Measurements from ENCODE around the gene EEF1E1. TPM values are rescaled to one million over a fixed set of nuclear protein-coding genes. Genes with fewer than 3 reads are reported as not detected.

The EEF1E1 gene
- total and polyA plus RNA-seq, 2 experiments from 2014 or later: 11.5 to 87.8 TPM

DNA sequence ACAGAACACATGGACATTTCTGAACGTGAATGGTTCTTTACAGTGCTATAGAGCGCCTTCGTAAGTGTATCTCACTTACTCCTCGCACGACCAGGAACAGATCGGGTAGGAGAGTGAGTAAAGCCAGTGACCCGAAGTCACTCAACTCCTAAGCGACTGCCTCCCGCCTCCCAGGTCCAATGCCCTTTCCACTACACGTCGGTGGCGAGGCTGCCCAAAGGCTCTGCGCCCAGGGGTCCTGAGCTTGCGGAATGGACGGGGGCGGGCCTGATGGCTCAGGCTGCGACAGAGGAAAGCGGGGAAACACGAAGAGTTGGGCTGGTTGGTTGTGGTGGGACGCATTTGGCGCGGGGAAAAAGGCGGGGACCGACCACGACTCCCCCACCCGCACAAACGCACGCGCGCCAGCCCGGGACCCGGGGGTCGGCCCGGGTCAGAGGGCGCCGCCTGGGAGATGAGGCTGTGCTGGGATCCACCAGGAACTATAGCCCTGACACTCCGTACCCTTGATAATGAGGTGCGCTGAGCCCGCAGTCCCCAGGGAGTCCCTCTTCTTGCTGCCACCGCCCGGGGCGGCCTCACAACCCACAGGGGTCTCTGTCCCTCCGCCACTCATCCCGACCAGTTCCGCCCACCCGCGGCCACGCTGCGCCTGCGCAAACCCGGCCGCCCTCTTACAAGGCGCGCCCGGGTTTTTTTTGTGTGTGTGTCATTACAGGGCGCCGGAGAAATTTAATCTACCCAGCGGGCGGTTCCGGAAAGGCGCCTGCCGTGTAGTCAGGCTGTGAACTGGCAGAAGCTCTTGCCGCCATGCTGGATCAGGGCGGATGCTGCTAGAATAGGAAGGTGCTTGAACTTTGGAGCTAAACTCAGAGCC, 38.3 kb downstream of the EEF1E1 start, which contains the start of gene BLOC1S5:
Gene BLOC1S5, minus strand, starts transcription at position 629 of the 877 bp plus-strand sequence. Its CDS starts 13 bp downstream, at position 616.
- Histone ChIP-seq H3K9me3 (ENCODE audit: low read depth) (no peaks in the 10 kb centered on the region), H3K36me3 (peaks cover 6% of the 10 kb centered on the region), H3K27me3 (no peaks in the 10 kb centered on the region), H3K27ac (peak within 1 kb of the TSS; percentile 76), H3K4me3 (peak within 1 kb of the TSS; percentile 60), H3K4me1 (ENCODE audit: low read depth) (no peaks in the 10 kb centered on the region)
- TF ChIP-seq, protein P1, sequence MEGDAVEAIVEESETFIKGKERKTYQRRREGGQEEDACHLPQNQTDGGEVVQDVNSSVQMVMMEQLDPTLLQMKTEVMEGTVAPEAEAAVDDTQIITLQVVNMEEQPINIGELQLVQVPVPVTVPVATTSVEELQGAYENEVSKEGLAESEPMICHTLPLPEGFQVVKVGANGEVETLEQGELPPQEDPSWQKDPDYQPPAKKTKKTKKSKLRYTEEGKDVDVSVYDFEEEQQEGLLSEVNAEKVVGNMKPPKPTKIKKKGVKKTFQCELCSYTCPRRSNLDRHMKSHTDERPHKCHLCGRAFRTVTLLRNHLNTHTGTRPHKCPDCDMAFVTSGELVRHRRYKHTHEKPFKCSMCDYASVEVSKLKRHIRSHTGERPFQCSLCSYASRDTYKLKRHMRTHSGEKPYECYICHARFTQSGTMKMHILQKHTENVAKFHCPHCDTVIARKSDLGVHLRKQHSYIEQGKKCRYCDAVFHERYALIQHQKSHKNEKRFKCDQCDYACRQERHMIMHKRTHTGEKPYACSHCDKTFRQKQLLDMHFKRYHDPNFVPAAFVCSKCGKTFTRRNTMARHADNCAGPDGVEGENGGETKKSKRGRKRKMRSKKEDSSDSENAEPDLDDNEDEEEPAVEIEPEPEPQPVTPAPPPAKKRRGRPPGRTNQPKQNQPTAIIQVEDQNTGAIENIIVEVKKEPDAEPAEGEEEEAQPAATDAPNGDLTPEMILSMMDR (IDR thresholded peaks at IDR 0.05; ENCODE audit: low read depth, low read length): no peak
- DNase-seq (ENCODE audit: low read depth in 1 of 2, low spot score in 1 of 2): peak; percentile 98 to 99

DNA sequence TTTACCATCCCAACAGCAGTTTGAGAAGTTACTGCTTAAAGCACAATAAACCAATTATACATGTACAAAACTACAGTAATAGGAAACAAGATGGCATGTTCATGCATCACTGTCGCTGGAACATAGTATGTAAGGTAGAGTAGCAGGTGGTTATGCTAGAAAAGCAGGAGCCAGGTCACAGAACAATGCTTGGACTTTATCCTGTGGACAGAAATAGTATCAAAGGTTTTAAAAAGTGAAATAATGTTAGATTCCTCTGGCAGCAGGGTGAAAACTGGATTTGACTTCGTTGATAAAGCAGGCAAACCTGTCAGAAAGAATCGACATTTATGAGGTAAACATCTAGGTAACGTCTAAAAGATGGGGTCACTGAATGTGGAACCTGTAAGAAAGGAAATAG, 40.6 kb downstream of the EEF1E1 start:
- TF ChIP-seq, protein P1 (IDR thresholded peaks at IDR 0.05; ENCODE audit: low read depth, low read length): no peak
- no peaks in the 10 kb centered on the region for H3K9me3 ChIP-seq (ENCODE audit: low read depth)
- no peaks in the 10 kb centered on the region for H3K4me1 ChIP-seq (ENCODE audit: low read depth)
- H3K36me3 ChIP-seq: peaks cover 6% of the 10 kb centered on the region
- H3K27ac ChIP-seq: no peak overlapping the region
- H3K27me3 ChIP-seq: no peaks in the 10 kb centered on the region
- no peak for DNase-seq (ENCODE audit: low read depth in 1 of 2, low spot score in 1 of 2)
- H3K4me3 ChIP-seq: no peak overlapping the region

- TF ChIP-seq, protein P1 (IDR thresholded peaks at IDR 0.05; ENCODE audit: low read depth, low read length): no peak
- Histone ChIP-seq H3K4me1 (ENCODE audit: low read depth) (no peaks in the 10 kb centered on the region), H3K4me3 (no peak overlapping the region), H3K36me3 (peaks cover 6% of the 10 kb centered on the region), H3K27me3 (no peaks in the 10 kb centered on the region), H3K9me3 (ENCODE audit: low read depth) (no peaks in the 10 kb centered on the region), H3K27ac (no peak overlapping the region)
- DNase-seq (ENCODE audit: low read depth in 1 of 2, low spot score in 1 of 2): no peak
These were observed 42.0 kb downstream of the EEF1E1 start for GRCh38 chr6:8060346-8060745.

- H3K27ac ChIP-seq: no peak overlapping the region
- no peaks in the 10 kb centered on the region for H3K9me3 ChIP-seq (ENCODE audit: low read depth)
- no peak overlapping the region for H3K4me3 ChIP-seq
- peaks cover 6% of the 10 kb centered on the region for H3K36me3 ChIP-seq
- DNase-seq (ENCODE audit: low read depth in 1 of 2, low spot score in 1 of 2): peak; percentile 8 to 60
- no peaks in the 10 kb centered on the region for H3K4me1 ChIP-seq (ENCODE audit: low read depth)
- TF ChIP-seq, protein P1 (IDR thresholded peaks at IDR 0.05; ENCODE audit: low read depth, low read length): peak; percentile 32
- no peaks in the 10 kb centered on the region for H3K27me3 ChIP-seq
These were observed 43.2 kb downstream of the EEF1E1 start for GRCh38 chr6:8059129-8059528.

DNA sequence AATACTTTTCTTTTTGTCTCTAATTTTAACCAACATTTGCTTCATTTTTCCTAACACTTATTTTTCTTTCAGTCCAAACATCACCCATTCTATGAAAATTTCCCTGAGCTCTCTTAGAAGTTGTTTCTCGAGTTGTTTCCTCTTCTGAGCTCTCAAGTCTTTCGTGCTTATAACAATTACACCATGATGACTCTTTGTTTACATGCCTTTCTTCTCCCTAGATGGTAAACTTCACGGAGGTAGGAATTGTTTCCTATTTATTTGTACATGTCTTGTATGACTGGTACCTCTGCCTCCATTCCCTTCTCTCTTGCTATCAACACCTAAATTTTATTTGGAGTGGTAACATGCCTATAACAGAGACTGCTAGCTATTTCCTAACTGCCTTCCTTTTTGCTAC, 44.6 kb downstream of the EEF1E1 start:
- Histone ChIP-seq H3K27me3 (no peaks in the 10 kb centered on the region), H3K4me3 (no peak overlapping the region), H3K9me3 (ENCODE audit: low read depth) (no peaks in the 10 kb centered on the region), H3K4me1 (ENCODE audit: low read depth) (no peaks in the 10 kb centered on the region), H3K36me3 (peaks cover 6% of the 10 kb centered on the region), H3K27ac (no peak overlapping the region)
- DNase-seq (ENCODE audit: low read depth in 1 of 2, low spot score in 1 of 2): no peak
- TF ChIP-seq, protein P1 (IDR thresholded peaks at IDR 0.05; ENCODE audit: low read depth, low read length): no peak

Data from cardiac muscle cell (in vitro differentiated cells and primary cell).